ENCODE results near the gene SHISA5.

- TF ChIP-seq CTCF (IDR thresholded peaks at IDR 0.05) (no peak), EP300 (IDR thresholded peaks at IDR 0.05) (no peak), POLR2AphosphoS5 (IDR thresholded peaks at IDR 0.05) (no peak)
Observed at GRCh38 chr3:48470286-48470685, 33.7 kb downstream of the SHISA5 start.
